HepG2 (cell line): ENCODE data around the gene KCNE5. TPM values are rescaled to one million over a fixed set of nuclear protein-coding genes. Genes with fewer than 3 reads are reported as not detected.

ENCODE experiments used
- ATAC-seq: fragments of 200-7000 bp; cut with Tn5 transposase; 3 replicates; pipeline ENCODE4 v1.9.1; 2020; ENCODE audit warnings: mild to moderate bottlenecking, moderate library complexity
- BruUV-seq: library from RNA; stranded (reverse); fragments of 400-500 nt; replicated peaks from 2 replicates; lab custom pipeline; 2021; lab: Mats Ljungman, UMichigan
- CTCF ChIA-PET: fragments of 300-600 bp; formaldehyde crosslinking; extraction: SDS; loops from one replicate; lab custom pipeline; 2021; ENCODE audit warnings: low total read pairs, inconsistent platforms, low intra/inter-chr PET ratio; lab: Yijun Ruan, JAX
- POLR2A ChIA-PET: fragments of 350-600 bp; sonication (Branson Sonifier 250); formaldehyde crosslinking; loops from one replicate; lab custom pipeline; 2020; ENCODE audit warnings: antibody characterized with exemption, inconsistent platforms; lab: Yijun Ruan, JAX
- DNase-seq: peaks from one replicate; pipeline ENCODE4 v3.0.0-alpha.2; 2015; ENCODE audit warnings: low spot score
- FAIRE-seq: peaks from 3 replicates; lab custom pipeline; 2011; peaks lifted over from hg19 to GRCh38; lab: Jason Lieb, UNC
- H2AFZ ChIP-seq: one replicate; pipeline ENCODE4 v1.6.1; 2011; ENCODE audit warnings: low read length, inconsistent platforms
- H3K27ac ChIP-seq: fragments of 300-600 bp; 3 replicates; pipeline ENCODE4 v1.8.0; 2011; ENCODE audit warnings: mixed run types, mild to moderate bottlenecking, mixed read lengths, low read length, inconsistent platforms; ENCODE audit not compliant: insufficient read depth; ENCODE audit errors: extremely low read length
- H3K27me3 ChIP-seq, 2 experiments: fragments of 200-600 bp in 1 of 2; 2 replicates in 1 of 2; 3 replicates in 1 of 2; pipeline versions ENCODE4 v1.6.0 to v1.8.0; 2011; ENCODE audit warnings: low read length in 2 of 2, mild to moderate bottlenecking in 2 of 2, moderate library complexity in 2 of 2, inconsistent platforms in 1 of 2; ENCODE audit not compliant: insufficient read depth in 2 of 2, control insufficient read depth in 1 of 2
- H3K36me3 ChIP-seq, 2 experiments: fragments of 200-600 bp in 1 of 2; replicated peaks in 1 of 2; 2 replicates in 1 of 2; 3 replicates in 1 of 2; pipeline versions ENCODE4 v1.5.1 to v1.8.0; 2011; ENCODE audit warnings: low read length in 2 of 2, inconsistent platforms in 1 of 2; ENCODE audit not compliant: insufficient read depth in 2 of 2, control insufficient read depth in 1 of 2
- H3K4me1 ChIP-seq: 2 replicates; pipeline ENCODE4 v1.5.1; 2012; ENCODE audit warnings: low read length, inconsistent platforms; ENCODE audit not compliant: insufficient read depth
- H3K4me2 ChIP-seq: 2 replicates; pipeline ENCODE4 v1.6.0; 2011; ENCODE audit warnings: low read depth, low read length, inconsistent platforms
- H3K4me3 ChIP-seq, 3 experiments: fragments of 200-600 bp in 1 of 3; sonication (generic), shearing (Covaris generic) in 1 of 3; replicated peaks in 1 of 3; 2 replicates each; pipeline ENCODE4 v1.5.1; 2011 to 2016; ENCODE audit warnings: low read length in 3 of 3, inconsistent platforms in 2 of 3, low read depth in 2 of 3, mild to moderate bottlenecking in 2 of 3, control low read depth in 1 of 3, mixed read lengths in 1 of 3; ENCODE audit not compliant: insufficient read depth in 1 of 3
- H3K79me2 ChIP-seq: one replicate; pipeline ENCODE4 v1.6.1; 2011; ENCODE audit warnings: low read length, inconsistent platforms; ENCODE audit not compliant: insufficient read depth
- H3K9ac ChIP-seq: 2 replicates; pipeline ENCODE4 v1.6.0; 2011; ENCODE audit warnings: mild to moderate bottlenecking, low read depth, low read length, inconsistent platforms; ENCODE audit not compliant: insufficient read depth
- H3K9me3 ChIP-seq: 2 replicates; pipeline ENCODE4 v1.5.1; 2012; ENCODE audit warnings: mild to moderate bottlenecking, low read length
- H4K20me1 ChIP-seq: 2 replicates; pipeline ENCODE4 v1.6.0; 2011; ENCODE audit warnings: inconsistent platforms, mild to moderate bottlenecking, low read length, moderate library complexity; ENCODE audit not compliant: insufficient read depth
- MTA3 ChIP-seq: sonication (generic); formaldehyde crosslinking; IDR thresholded peaks from 2 replicates; pipeline ENCODE4 v1.4.0; 2020; ENCODE audit warnings: missing genetic modification reagents
- RARA ChIP-seq: IDR thresholded peaks from 2 replicates; pipeline ENCODE4 v1.6.1; 2016; ENCODE audit warnings: missing genetic modification reagents, missing compliant biosample characterization
- ZNF3 ChIP-seq: IDR thresholded peaks from 2 replicates; pipeline ENCODE4 v1.7.0; 2017; ENCODE audit warnings: inconsistent platforms
- ZSCAN12 ChIP-seq: sonication (generic); formaldehyde crosslinking; IDR thresholded peaks from 2 replicates; pipeline ENCODE4 v1.9.0; 2021; ENCODE audit warnings: mild to moderate bottlenecking, missing genetic modification reagents
- WGBS: methylation state at CpG from one replicate; pipeline ENCODE4 v1.1.6; 2017; ENCODE audit warnings: low lambda C conversion rate; 5-methylcytosine and 5-hydroxymethylcytosine counted together
- in situ Hi-C: cut with HindIII; loops from 2 replicates; pipeline ENCODE4 v1.10.0; 2017; ENCODE audit warnings: low pct_unique_long_range_greater_than_20kb; ENCODE audit not compliant: extremely low pct_ligation_motif_present
- intact Hi-C: fragments of 100-400 bp; cut with micrococcal nuclease; formaldehyde crosslinking; loops from one replicate; pipeline ENCODE4 v1.10.0; 2022; ENCODE audit not compliant: unreplicated experiment
- polyA plus RNA-seq, 8 experiments: library from polyadenylated mRNA; depleted of rRNA in 3 of 8; stranded (reverse) in 7 of 8; unstranded in 1 of 8; fragments of >200 nt; fragmentation: Illumina TruSeq in 4 of 8; extraction: Trizol in 4 of 8; gene quantifications; 2 replicates each; pipeline versions ENCODE4 v1.2.1 to v1.2.3, GENCODE V29; 2011 to 2016; ENCODE audit warnings: low read depth in 4 of 8, missing spikeins in 1 of 8, mixed read lengths in 1 of 8; ENCODE audit not compliant: insufficient read depth in 1 of 8
- total RNA-seq, 5 experiments: library from RNA; depleted of rRNA; stranded (reverse); fragments of >200 nt; fragmentation: Illumina TruSeq; extraction: Trizol; gene quantifications; 2 replicates each; pipeline ENCODE4 v1.2.3, GENCODE V29; 2016; ENCODE audit warnings: low read depth in 1 of 5
- TF ChIP-seq, protein P1 (sequence below): IDR thresholded peaks from 2 replicates; pipeline ENCODE4 v1.4.0; 2020; ENCODE audit warnings: mild to moderate bottlenecking, missing genetic modification reagents
- TF ChIP-seq, protein P2 (sequence below), 2 experiments: fragments of 450-650 bp in 1 of 2; sonication (generic) in 1 of 2; formaldehyde crosslinking in 1 of 2; IDR thresholded peaks; 2 replicates each; pipeline versions ENCODE4 v1.6.1 to v1.8.0; 2016 to 2022; ENCODE audit warnings: antibody characterized with exemption in 1 of 2, mild to moderate bottlenecking in 1 of 2, missing genetic modification reagents in 1 of 2
- TF ChIP-seq, protein P3 (sequence below): fragments of 450-650 bp; IDR thresholded peaks from 2 replicates; pipeline ENCODE4 v1.6.1; 2017; ENCODE audit warnings: mild to moderate bottlenecking

KCNE5 gene
- total and polyA plus RNA-seq, 2 of the 13 experiments (the other 11 are each of a cell fraction or from before 2014, with no cell fraction given): 0.33 to 1.4 TPM

DNA sequence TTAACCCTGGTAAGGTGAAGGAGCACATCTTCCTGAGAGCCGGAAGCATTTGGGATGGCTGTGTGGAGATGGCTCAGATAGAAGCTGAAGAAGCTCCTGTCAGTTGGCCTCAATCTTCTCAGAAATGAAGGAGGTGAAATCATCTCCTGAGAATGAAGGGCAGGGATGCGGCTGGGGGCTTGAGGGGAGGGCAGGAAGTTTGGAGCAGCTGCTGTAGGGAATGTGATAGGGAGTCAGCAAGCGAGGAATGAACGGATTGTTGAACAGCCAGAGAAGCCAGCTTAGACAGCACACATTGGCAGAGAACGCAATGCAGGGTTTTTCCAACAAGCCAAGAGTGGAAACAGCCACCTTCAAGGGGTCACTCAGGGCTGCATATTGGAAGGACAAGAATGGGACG, 10.0 kb downstream of the KCNE5 start (continued):
- no peak for TF ChIP-seq ZSCAN12 (CRISPR knock-in tag)
- no peak for TF ChIP-seq ZNF3 (CRISPR knock-in tag)
- TF ChIP-seq, protein P1, sequence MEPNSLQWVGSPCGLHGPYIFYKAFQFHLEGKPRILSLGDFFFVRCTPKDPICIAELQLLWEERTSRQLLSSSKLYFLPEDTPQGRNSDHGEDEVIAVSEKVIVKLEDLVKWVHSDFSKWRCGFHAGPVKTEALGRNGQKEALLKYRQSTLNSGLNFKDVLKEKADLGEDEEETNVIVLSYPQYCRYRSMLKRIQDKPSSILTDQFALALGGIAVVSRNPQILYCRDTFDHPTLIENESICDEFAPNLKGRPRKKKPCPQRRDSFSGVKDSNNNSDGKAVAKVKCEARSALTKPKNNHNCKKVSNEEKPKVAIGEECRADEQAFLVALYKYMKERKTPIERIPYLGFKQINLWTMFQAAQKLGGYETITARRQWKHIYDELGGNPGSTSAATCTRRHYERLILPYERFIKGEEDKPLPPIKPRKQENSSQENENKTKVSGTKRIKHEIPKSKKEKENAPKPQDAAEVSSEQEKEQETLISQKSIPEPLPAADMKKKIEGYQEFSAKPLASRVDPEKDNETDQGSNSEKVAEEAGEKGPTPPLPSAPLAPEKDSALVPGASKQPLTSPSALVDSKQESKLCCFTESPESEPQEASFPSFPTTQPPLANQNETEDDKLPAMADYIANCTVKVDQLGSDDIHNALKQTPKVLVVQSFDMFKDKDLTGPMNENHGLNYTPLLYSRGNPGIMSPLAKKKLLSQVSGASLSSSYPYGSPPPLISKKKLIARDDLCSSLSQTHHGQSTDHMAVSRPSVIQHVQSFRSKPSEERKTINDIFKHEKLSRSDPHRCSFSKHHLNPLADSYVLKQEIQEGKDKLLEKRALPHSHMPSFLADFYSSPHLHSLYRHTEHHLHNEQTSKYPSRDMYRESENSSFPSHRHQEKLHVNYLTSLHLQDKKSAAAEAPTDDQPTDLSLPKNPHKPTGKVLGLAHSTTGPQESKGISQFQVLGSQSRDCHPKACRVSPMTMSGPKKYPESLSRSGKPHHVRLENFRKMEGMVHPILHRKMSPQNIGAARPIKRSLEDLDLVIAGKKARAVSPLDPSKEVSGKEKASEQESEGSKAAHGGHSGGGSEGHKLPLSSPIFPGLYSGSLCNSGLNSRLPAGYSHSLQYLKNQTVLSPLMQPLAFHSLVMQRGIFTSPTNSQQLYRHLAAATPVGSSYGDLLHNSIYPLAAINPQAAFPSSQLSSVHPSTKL (CRISPR knock-in tag): no peak

DNA sequence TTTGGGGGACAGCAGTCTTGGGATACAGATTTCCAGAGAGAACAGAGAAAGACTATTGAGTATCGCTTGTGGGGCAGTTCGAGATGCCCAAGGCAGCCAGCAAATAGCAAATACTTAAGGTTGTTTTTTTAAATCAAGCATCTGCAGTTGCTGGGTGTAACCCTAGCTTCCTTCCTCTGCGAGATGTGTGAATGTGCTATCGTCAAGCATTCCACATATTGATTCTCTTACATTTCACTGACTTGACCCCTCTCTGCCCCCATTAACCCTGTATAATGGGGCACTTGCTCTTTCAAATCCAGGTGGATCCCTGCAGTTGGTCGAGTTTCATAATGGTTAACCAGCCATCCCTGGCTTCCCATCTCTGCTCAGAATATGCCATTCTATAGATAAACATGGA, 23.5 kb downstream of the KCNE5 start:
- intact Hi-C loops (no loop called here), in situ Hi-C loops (no loop called here)
- DNase-seq: no peak
- WGBS: 40% methylated on average over 5 of the region's 5 CpGs
- no peak overlapping the region for H3K4me2 ChIP-seq
- no peak overlapping the region for H3K4me3 ChIP-seq
- no peaks in the 10 kb centered on the region for H3K36me3 ChIP-seq
- no peak overlapping the region for H3K27ac ChIP-seq
- no peak overlapping the region for H3K9ac ChIP-seq
- H3K79me2 ChIP-seq: no peaks in the 10 kb centered on the region
- POLR2A ChIA-PET: no interaction called here
- no peaks in the 10 kb centered on the region for H3K27me3 ChIP-seq
- no peaks in the 10 kb centered on the region for H3K9me3 ChIP-seq
- ATAC-seq: no peak
- BruUV-seq: no TSS peak
- H2AFZ ChIP-seq: no peak overlapping the region
- no peaks in the 10 kb centered on the region for H4K20me1 ChIP-seq
- CTCF ChIA-PET: no interaction called here
- no peaks in the 10 kb centered on the region for H3K4me1 ChIP-seq
- FAIRE-seq: no peak
- TF ChIP-seq, protein P2, sequence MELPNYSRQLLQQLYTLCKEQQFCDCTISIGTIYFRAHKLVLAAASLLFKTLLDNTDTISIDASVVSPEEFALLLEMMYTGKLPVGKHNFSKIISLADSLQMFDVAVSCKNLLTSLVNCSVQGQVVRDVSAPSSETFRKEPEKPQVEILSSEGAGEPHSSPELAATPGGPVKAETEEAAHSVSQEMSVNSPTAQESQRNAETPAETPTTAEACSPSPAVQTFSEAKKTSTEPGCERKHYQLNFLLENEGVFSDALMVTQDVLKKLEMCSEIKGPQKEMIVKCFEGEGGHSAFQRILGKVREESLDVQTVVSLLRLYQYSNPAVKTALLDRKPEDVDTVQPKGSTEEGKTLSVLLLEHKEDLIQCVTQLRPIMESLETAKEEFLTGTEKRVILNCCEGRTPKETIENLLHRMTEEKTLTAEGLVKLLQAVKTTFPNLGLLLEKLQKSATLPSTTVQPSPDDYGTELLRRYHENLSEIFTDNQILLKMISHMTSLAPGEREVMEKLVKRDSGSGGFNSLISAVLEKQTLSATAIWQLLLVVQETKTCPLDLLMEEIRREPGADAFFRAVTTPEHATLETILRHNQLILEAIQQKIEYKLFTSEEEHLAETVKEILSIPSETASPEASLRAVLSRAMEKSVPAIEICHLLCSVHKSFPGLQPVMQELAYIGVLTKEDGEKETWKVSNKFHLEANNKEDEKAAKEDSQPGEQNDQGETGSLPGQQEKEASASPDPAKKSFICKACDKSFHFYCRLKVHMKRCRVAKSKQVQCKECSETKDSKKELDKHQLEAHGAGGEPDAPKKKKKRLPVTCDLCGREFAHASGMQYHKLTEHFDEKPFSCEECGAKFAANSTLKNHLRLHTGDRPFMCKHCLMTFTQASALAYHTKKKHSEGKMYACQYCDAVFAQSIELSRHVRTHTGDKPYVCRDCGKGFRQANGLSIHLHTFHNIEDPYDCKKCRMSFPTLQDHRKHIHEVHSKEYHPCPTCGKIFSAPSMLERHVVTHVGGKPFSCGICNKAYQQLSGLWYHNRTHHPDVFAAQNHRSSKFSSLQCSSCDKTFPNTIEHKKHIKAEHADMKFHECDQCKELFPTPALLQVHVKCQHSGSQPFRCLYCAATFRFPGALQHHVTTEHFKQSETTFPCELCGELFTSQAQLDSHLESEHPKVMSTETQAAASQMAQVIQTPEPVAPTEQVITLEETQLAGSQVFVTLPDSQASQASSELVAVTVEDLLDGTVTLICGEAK (IDR thresholded peaks at IDR 0.05): no peak
- TF ChIP-seq, protein P2 (CRISPR knock-in tag; IDR thresholded peaks at IDR 0.05): no peak
- TF ChIP-seq, protein P3, sequence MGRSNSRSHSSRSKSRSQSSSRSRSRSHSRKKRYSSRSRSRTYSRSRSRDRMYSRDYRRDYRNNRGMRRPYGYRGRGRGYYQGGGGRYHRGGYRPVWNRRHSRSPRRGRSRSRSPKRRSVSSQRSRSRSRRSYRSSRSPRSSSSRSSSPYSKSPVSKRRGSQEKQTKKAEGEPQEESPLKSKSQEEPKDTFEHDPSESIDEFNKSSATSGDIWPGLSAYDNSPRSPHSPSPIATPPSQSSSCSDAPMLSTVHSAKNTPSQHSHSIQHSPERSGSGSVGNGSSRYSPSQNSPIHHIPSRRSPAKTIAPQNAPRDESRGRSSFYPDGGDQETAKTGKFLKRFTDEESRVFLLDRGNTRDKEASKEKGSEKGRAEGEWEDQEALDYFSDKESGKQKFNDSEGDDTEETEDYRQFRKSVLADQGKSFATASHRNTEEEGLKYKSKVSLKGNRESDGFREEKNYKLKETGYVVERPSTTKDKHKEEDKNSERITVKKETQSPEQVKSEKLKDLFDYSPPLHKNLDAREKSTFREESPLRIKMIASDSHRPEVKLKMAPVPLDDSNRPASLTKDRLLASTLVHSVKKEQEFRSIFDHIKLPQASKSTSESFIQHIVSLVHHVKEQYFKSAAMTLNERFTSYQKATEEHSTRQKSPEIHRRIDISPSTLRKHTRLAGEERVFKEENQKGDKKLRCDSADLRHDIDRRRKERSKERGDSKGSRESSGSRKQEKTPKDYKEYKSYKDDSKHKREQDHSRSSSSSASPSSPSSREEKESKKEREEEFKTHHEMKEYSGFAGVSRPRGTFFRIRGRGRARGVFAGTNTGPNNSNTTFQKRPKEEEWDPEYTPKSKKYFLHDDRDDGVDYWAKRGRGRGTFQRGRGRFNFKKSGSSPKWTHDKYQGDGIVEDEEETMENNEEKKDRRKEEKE: no peak
- TF ChIP-seq MTA3 (CRISPR knock-in tag): no peak
- TF ChIP-seq RARA (CRISPR knock-in tag): no peak
